Esophagus muscularis mucosa (tissue), 4 donors: Measurements from ENCODE around the gene MMRN2.

Source experiments
- CTCF ChIP-seq, 3 experiments: fragments of 200-600 bp in 2 of 3; fragments of 450-650 bp in 1 of 3; sonication (generic) in 2 of 3; IDR thresholded peaks; one replicate each; pipeline ENCODE4 v1.5.1; 2017 to 2019; ENCODE audit warnings: antibody characterized with exemption in 3 of 3, mild to moderate bottlenecking in 2 of 3, moderate library complexity in 1 of 3
- EP300 ChIP-seq: sonication (generic); formaldehyde crosslinking; IDR thresholded peaks from one replicate; pipeline ENCODE4 v1.6.1; 2017; ENCODE audit warnings: antibody characterized with exemption
- POLR2A ChIP-seq: fragments of 450-650 bp; IDR thresholded peaks from one replicate; pipeline ENCODE4 v1.6.1; 2017; ENCODE audit warnings: antibody characterized with exemption, moderate library complexity, mild to moderate bottlenecking, low read depth
- POLR2AphosphoS5 ChIP-seq, 2 donors: sonication (generic); formaldehyde crosslinking; IDR thresholded peaks; one replicate each; pipeline ENCODE4 v1.6.1; 2017; ENCODE audit warnings: antibody characterized with exemption in 2 of 2

- TF ChIP-seq CTCF (IDR thresholded peaks at IDR 0.05) (no peak), POLR2AphosphoS5 (IDR thresholded peaks at IDR 0.05) (no peak), EP300 (no peak), POLR2A (no peak)
Observed at GRCh38 chr10:86918022-86918471, 39.4 kb downstream of the MMRN2 start.
